Amniotic stem cell (primary cell): ENCODE measurements around the gene DYNC1LI2.
"Not testable (repeated sequence)": the region's sequence is repeated elsewhere in the genome, so short reads cannot be mapped to it uniquely, and the experiment has no call there.

Source experiments
- DNase-seq: peaks from one replicate; lab custom pipeline; 2025; lab: John Stamatoyannopoulos, UW

The DYNC1LI2 gene

DNA sequence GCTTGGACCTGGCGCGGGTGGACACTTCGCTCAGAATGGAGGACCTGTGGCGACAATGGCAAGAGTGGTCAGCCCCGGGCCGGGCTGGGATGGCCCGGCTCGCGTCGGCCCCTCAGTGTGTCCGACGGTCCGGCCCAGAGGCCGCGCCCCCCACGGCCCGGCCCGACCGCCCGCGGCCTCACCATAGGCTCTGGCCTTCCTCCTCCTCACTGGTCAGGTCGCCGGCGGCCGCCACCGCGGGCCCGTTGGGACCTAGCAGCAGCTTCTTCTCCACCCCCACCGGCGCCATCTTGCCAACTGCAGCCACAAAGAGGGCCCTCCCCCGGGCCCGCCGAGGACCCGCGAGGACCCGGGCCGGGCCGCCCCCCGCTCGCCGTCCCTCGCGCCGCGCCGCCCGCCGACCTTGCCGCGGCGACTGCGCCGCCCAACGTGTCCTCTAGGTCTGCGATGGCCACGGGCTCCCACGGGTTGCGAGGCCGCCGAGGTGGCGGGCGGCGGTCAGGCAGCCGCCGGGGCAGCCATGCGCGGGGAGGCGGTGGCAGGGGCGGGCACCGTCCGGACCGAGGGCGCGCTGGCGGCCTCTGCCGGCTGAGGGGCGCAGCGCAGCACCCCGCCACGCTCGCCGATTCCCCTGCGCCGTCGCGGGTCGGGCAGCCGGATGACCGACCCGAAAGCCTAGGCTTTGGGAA, at the start of gene DYNC1LI2:
Gene DYNC1LI2, minus strand, starts transcription at position 307 of the 689 bp plus-strand sequence. Its CDS starts 18 bp downstream, at position 289.
- peak; percentile 44 for DNase-seq

DNA sequence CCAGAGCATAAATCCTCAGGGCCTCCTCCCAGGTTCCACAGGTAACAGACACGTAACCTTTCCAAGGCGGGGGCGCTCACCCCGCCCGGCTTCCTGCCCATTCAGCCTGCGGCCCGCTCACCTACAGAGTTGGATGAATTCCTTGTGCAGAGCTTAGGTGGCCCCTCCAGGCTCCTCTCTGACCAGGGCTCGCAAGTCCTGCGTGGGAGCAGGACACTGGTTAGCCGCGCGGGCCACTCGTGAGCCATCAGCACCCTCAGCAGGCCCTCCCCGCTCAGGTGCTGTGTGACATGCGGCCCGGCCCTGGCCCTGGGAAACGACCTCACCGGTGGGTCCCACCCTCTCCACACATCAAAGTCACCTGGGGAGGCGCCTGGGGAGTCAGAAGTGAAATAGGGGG, 49.4 kb upstream of the DYNC1LI2 start:
- DNase-seq = no peak

DNA sequence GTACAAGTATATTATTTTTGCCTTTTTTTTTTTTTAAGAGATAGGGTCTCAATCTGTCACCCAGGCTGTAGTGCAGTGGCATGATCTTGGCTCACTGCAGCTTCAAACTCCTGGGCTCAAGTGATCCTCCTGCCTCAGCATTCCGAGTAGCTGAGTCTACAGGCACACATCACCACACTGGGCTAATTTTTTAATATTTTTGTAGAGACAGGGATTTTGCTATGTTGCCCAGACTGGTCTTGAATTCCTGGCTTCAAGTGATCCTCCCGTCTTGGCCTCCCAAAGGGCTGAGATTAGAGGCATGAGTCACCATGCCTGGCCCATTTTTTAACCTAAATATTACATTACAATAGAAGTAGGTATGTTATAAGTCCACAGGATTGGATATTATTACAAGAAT, 46.8 kb upstream of the DYNC1LI2 start:
- no peak for DNase-seq

DNA sequence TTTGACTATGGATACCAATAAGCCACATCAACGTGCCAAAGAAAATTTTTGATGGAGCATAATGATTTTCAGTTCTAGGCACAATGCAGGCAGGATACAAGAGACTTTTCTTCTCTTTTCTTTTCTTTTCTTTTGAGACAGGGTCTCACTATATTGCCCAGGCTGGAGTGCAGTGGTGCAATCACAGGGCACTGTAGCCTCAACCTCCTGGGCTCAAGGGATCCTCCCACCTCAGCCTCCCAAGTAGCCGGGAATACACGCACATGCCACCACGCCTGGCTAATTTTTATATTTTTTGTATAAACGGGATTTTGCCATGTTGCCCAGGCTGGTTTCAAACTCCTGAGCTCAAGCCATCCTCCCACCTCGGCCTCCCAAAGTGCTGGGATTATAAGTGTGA, 42.6 kb upstream of the DYNC1LI2 start:
- not testable (repeated sequence) for DNase-seq

DNA sequence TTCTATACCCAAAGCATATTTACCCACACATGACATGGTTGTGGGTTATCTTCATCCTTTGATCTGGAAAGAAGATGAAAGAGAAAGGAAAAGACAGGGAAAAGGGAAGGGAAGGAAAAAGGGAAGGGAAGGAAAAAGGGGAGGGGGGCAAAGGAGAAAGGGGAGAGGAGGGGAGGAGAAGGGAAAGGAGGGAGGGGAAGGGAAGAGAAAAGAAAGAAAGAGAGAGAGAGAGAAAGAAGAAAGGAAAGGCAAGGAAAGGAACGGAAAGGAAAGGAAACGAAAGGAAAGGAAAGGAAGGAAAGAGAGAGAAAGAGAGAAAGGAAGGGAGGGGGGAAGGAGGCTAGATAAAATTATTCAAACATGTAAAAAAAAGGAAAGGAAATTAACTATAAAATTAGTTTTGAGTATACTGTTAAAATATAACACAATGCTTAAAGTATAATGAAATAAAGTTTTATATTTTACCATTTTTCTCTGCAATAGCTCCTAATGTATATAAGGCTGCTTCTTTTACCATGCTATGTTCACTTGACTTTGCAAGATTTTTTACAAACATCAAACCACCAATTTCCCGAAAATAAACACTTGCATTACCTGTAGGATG, 38.8 kb upstream of the DYNC1LI2 start:
- DNase-seq = no peak

DNA sequence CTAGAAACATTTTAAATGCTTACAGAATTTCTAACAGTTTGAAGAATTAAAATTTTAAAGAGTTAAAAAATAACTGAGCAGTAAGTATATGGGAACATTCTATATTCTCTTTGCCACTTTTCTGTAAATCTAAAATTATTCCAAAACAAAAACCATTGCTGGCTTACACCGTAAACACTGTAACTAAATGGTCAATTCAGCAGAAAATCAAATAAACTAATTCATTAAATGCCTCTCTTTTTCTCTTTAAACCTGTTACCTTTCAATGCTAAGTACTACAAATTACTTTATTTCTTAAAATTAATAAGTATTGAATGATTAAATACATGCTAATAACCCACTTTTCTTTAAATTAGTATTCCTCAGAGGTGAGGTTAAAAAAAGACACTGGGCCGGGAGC, 36.0 kb upstream of the DYNC1LI2 start:
- no peak for DNase-seq

DNA sequence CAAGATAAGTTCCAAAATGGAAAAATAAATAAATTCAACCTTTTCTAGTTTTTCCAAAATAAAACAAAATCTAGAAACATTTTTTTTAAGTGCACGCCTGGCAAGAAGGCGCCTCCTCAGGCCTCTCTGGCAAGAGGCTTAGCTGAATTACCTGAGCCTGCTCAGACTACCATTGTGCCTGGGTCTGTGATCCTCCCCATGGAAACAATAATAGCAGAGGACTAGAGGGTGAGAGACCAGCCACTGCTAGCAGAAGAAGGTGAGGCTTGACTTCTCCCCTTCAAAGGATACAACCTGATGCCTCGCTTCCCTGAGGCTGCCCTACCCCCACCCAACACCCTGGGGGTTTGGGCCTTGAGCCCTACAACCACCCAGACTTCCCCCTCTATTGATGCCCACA, 35.1 kb upstream of the DYNC1LI2 start:
- DNase-seq = no peak

DNA sequence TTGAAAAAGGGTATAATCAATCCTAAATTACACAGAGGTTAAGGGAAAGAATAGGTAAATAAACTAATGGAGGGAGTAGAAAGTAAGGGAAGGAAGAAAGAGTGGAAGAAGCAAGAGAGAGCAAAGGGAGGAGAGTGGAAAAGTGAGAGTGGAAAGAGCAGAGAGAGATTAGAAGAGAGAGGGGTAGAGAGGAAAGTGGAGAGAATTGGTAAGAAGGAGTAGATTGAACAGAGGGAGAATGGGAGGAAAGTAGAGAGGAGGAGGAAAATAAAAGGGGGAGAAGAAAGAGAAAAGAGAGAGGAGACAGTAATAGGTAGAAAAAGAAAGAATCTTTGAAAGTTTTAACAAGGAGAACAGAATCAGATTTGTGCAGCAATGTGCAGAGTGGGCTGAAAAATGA, 25.0 kb upstream of the DYNC1LI2 start:
- DNase-seq = no peak

DNA sequence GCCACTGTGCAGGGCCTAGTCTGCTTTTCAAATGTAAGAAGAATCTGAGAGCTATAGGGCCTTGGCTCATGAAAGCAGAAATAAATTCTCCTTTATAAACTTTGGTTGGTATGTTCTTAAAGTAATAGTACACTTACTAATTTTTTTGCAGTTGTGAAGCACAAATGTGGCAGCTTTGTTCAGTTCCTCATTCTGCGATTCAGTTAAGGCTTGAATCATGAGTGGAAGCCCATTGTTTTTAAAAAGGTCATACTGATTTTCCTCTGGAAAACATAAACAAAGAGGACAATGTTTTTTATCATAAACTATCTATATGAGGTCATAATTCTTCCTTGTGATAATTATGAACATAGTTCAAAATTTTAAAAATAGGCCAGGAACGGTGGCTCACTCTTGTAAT, 23.6 kb upstream of the DYNC1LI2 start:
- DNase-seq = no peak

DNA sequence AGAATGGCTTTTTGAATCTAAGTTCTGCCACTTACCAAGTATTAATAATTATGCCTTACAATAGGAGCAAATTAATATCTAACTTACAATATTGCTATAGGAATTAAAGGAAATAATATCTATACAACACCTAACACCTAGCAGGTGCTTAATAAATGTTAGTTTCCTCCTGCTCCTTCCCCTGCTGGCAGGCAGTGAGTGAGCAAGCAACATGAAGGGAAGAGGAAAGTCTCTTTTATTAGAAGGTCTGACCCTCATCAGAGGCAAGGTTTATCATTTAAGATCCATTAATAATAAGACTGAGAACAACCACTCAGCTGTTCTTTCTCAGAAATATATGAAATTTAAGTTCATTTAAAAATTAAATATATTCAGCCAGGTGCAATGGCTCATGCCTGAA, 6.7 kb upstream of the DYNC1LI2 start:
- DNase-seq = no peak

DNA sequence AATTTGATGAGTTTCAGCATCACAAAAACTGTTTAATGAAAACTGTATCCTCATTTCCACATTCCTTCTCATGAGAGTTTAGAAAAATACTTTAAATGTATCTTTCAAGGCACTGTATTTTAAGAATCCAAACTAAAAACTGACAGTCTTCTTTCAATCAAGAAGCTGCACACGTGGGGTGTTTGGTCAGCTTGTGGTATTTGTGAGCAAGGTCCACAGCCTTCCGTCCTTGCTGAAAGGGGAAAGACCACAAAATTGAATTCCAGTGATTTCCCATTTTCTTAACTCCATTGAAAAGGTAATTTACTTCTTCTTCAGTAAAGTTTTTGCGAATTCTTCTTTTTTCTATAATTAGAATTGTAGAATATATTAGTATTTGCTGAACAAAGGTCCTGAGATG, 3.4 kb upstream of the DYNC1LI2 start:
- DNase-seq = no peak

DNA sequence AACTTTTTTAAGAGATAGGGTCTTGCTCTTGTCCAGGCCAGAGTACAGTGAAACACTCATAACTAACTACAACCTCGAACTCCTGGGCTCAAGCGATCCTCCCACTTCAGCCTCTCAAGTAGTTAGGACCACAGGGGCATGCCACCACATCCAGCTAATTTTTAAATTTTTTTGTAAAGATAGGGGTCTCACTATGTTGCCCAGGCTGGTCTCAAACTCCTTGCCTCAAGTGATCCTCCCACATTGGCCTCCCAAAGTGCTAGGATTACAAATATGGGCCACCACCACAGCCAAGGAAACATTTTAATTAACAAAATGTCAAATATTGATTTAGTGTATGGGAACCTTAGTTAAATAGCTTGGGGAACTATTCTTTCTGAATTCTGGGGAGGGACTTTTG, 2.8 kb upstream of the DYNC1LI2 start:
- DNase-seq = no peak

DNA sequence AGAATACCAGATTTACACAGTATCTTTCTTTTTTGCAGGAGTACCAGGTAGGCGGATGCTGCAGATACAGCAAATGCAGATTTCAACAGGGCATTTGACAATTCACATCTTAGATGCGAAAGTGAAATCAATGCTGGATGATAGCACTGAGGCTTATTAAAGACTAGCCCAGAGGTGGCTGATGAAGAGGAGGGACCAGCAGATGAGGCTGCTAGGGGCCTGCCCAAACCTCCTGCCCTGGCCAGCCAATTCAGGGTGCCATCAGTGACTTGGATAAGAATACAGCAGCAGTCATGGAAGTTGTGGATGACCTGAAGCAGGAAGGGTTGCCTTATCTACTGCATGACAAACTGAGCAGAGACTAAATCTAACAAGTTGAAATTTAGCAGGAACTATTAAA, 1.5 kb upstream of the DYNC1LI2 start:
- no peak for DNase-seq

DNA sequence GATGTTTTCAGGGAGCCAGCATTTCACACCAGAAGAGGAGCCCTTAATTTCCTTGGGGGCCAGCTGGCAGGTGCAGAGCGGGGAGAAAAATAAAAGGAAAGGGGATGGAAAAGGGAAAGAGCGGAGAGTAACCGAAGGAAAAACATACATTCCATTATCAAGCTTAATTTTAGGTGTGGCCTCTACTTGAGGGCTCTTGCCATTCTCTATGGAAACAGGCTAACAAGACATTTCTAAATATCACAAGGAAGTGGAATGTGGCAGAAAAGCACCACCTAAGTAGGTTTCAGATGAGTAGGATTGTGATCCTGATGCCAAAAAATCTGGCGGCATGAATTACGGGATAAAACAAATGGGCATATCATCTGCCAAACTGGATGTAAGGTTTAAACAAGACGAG, 970 bp upstream of the DYNC1LI2 start:
- DNase-seq = no peak

DNA sequence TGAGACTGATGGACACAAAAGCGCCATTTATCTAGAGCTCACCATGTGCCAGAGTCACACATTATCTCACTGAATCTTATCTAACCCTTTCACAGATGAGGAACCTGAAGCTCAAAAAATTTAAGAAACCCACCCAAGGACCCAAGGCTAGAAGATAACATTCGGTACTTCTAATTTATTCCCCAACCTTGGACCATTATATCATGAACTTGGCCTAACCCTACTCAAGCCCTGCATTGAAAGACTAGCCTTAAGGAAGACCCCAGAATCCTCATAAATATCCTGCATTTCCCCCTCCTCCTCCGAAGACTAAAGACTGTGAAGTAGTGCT, 548 bp upstream of the DYNC1LI2 start:
- no peak for DNase-seq

DNA sequence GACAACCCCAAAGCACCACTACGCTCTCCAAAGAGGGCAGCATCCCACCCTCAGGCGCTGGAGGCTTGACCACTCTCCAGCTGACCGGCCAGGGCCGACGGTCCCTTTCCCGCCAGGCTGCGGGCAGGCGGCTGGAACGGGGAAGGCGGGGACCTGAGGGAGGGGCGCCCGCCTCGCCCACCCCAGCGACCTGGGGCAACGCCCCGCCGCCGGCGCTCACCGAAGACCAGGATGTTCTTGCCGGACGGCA, 431 bp downstream of the DYNC1LI2 start:
- DNase-seq = no peak

DNA sequence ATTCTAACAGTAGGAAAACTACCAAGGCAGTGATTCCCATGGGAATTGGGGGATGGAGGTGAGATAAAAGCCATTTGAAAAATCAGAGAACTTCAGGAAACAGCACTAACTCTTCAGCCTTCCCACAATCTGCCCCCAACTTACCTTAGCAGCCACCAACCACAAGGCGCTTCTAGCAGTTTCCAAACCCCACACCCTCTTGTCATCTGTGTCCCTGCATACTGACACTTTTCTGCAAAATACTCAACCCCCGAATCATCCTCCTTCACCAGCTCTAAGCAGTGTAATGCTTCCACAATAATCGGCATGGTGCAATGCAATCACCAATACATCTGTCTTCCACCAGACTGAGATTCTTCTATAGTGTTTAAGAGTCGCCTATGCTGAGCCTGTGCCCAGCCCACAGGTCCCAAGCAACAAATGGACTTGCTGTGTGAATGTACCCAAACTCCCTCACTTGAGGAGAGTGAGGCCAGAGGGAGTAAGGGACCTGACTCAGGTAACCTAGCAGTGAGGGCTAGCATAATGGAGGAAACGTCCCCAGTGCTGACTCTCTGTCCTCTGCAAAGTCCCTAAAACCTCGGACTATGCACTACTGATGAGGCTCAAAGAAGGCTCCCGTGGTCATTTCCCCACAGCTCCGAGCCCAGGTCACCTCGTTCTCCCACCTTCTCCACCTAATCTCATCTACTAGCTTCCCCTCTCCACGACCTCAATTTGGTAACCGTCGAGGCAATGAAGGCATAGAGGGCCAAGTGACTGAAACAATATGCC, 943 bp downstream of the DYNC1LI2 start:
- no peak for DNase-seq

DNA sequence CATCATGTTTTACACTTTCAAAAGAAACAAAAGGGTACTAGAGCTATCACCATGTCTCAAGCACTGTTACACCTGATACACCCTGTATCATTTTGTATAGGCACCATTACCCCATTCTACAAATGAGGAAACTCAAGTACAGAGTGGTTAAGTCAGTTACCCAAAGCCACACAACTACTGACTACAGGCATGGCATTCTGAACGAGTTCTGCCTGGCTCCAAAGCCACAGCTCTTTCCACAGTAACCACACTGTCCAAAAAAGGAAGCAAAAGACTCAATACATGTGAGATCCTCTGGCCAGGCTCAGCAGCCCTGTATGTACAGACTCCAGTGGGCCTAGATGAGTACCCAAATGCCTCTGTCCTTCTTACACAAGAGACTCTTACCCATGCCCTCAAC, 4.7 kb downstream of the DYNC1LI2 start:
- DNase-seq = no peak

DNA sequence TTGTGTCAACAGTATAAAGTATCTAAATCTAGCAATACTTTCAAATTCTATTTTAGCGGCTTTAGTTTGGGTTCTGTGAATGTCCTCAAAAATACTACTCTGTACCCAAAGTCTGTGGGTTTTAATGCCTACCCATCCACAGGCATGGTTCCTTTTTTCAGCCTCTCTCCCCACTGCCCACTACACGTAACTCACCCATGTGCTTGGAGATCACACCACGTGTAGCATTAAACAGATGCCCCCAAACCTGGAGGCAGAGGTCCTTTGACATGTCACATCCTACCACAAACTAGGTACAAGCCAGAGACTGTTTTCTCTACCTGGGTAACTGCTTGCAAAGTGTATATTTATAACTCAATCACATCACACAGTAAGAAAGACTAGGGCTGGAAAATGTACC, 5.4 kb downstream of the DYNC1LI2 start:
- DNase-seq = no peak

DNA sequence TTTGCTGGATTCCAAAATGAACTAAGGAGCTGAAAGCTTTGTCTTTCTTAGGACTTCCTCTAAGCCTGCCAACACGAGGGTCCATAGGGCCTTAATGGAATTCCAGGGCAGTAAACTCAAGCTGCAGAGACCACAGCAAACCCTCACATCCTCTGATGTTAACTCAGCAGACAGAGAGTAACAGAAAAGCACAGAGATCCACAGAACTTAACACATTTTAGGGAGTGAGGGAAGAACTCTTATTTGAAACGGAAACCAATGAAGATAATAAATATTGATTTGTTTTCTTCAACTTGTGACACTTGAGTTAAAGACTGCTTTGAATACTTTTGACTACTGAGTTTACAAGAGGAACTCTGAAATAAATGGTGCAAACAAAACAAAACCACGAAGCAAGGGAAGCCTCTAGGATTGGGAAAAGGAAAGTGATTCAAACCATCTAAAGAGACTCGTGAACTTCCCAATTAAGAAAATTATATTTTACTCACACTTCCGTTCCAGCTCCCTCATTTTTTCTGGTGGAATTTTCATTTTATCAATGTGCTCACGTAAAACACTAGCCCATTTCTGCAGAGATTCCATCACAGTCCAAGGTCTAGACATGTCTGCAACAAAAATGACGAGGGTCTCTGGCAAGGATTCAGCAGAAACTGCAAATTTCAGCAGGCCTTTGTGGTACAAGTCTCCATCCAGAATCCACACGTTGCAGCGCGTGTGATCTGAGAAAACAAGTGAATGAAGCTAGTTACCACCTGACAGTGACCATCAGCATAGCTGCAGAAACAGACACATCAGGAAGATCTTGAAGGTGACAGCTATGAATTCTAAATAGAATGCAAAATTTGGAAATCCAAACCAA, 9.2 kb downstream of the DYNC1LI2 start:
- DNase-seq = no peak

DNA sequence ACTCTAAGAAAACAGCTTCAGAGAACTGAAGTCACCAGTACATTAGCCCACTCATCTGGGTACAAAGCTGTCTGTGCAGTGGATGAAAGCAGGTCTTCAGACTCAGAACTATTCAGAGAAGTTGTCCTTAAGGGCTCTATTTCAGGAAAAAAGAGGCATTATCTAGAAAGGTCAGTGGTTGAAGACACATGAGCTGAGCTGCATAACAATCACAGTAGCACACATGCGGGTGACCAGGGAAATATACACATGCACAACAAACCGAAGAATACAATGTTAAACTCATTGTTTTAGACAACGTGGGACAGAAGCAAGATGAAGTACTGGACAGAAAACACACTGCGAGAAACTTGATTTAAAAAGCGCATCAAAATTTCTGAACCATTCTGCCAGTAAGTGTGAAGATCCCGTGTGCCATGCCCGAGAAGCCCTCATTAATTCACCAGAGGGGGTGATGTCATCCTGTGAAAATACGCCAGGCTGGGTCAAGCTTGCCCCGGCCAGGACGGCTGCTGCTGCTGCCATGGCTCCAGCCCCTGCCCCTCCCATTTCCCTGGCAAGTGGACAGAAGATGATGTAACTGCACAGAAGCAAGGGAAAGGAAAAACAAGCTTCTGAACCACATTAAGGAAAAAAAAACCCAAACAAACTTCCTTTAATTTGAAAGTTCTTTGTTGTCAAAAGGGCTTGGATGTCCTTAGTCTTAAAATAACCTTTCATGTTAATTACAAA, 10.1 kb downstream of the DYNC1LI2 start:
- DNase-seq = peak; percentile 44

DNA sequence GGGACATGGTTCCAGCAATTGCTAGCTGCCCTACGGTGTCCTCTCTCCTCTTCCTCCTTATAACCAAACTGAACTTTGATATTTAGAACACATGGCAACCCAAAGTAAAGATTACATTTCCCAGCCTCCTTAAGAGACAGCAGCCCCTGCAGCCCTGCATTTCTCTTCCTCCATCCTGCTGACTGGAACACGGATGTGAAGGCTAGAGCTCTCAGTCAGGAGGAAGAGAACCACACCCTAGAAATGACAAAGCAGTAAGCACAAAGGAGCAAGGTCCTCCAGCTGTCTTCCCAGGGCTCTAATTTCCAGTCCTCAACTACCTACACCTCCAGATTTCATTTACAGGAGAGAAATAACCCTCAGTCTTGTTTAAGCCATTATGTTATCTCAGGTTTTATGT, 10.9 kb downstream of the DYNC1LI2 start:
- no peak for DNase-seq
